PFSK-1 (cell line): Measurements from ENCODE around the gene NCOA3.

Source experiments
- FOXP2 ChIP-seq: optimal IDR thresholded peaks from 2 replicates; pipeline ENCODE3; 2011; ENCODE audit warnings: borderline replicate concordance, control low read depth, inconsistent platforms; ENCODE audit not compliant: insufficient read depth; ENCODE audit errors: extremely low read length, extremely low read depth
- POLR2AphosphoS5 ChIP-seq: IDR thresholded peaks from 2 replicates; pipeline ENCODE4 v1.6.1; 2012; ENCODE audit warnings: low read depth, mild to moderate bottlenecking, control low read depth, low read length, moderate library complexity
- SIN3A ChIP-seq: IDR thresholded peaks from 2 replicates; pipeline ENCODE4 v1.6.1; 2012; ENCODE audit warnings: mild to moderate bottlenecking, low read length, moderate library complexity, borderline replicate concordance; ENCODE audit not compliant: insufficient read depth
- TAF1 ChIP-seq: IDR thresholded peaks from 2 replicates; pipeline ENCODE4 v1.6.1; 2012; ENCODE audit warnings: low read length, control low read depth, borderline replicate concordance; ENCODE audit not compliant: insufficient read depth
- TF ChIP-seq, protein P1 (sequence below), 2 experiments: IDR thresholded peaks; 2 replicates each; pipeline versions ENCODE4 v1.6.1 to v1.8.0; 2011 to 2012; ENCODE audit warnings: low read depth in 2 of 2, low read length in 2 of 2, control low read depth in 1 of 2, inconsistent platforms in 1 of 2, mild to moderate bottlenecking in 1 of 2, moderate library complexity in 1 of 2; ENCODE audit not compliant: insufficient read depth in 1 of 2

Gene NCOA3

DNA sequence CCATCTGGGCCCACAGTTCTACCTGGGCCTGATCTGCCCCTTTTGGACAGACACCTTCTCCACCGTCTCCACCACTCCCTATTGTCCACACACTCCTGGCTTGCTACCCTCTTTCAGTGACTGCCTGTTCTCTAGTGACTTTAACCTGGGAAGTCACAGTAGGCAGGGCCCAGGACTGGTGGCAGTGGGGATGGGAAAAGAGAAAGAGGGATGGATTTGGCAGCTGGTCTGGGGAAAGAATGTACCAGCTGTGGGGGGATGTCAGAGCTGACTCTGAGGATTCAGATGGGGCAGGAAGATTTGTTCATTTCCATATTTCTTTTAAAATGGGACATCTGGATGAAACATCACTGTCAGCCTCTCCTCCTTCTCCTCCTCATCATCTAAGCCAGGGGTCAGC is 198.1 kb downstream of the NCOA3 start:
- no peak for TF ChIP-seq SIN3A
- TF ChIP-seq FOXP2 = no peak
- TF ChIP-seq POLR2AphosphoS5 = no peak
- TF ChIP-seq, protein P1, sequence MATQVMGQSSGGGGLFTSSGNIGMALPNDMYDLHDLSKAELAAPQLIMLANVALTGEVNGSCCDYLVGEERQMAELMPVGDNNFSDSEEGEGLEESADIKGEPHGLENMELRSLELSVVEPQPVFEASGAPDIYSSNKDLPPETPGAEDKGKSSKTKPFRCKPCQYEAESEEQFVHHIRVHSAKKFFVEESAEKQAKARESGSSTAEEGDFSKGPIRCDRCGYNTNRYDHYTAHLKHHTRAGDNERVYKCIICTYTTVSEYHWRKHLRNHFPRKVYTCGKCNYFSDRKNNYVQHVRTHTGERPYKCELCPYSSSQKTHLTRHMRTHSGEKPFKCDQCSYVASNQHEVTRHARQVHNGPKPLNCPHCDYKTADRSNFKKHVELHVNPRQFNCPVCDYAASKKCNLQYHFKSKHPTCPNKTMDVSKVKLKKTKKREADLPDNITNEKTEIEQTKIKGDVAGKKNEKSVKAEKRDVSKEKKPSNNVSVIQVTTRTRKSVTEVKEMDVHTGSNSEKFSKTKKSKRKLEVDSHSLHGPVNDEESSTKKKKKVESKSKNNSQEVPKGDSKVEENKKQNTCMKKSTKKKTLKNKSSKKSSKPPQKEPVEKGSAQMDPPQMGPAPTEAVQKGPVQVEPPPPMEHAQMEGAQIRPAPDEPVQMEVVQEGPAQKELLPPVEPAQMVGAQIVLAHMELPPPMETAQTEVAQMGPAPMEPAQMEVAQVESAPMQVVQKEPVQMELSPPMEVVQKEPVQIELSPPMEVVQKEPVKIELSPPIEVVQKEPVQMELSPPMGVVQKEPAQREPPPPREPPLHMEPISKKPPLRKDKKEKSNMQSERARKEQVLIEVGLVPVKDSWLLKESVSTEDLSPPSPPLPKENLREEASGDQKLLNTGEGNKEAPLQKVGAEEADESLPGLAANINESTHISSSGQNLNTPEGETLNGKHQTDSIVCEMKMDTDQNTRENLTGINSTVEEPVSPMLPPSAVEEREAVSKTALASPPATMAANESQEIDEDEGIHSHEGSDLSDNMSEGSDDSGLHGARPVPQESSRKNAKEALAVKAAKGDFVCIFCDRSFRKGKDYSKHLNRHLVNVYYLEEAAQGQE (IDR thresholded peaks at IDR 0.05; ENCODE audit: insufficient read depth in 1 of 2, low read depth in 2 of 2, low read length in 2 of 2) = no peak
- TF ChIP-seq TAF1 = no peak

DNA sequence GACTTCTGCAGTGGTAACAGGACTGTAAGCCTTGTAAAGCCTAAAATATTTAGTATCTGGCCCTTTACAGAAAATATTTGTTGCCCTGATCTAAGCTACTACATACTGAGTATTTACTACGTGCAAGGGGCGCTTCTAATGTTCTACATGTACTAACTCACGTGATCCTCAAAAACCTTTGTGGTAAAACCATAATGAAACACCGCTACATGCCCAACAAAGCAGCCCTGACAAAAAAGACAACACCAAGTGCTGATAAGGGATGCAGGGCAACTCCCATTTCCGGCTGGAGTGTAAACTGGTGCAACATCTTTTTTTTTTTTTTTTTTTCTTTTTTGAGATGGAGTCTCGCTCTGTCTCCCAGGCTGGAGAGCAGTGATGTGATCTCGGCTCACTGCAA is 198.6 kb downstream of the NCOA3 start:
- TF ChIP-seq, protein P1 (IDR thresholded peaks at IDR 0.05; ENCODE audit: insufficient read depth in 1 of 2, low read depth in 2 of 2, low read length in 2 of 2) = no peak
- TF ChIP-seq TAF1 = no peak
- TF ChIP-seq POLR2AphosphoS5 = no peak
- no peak for TF ChIP-seq FOXP2
- no peak for TF ChIP-seq SIN3A

DNA sequence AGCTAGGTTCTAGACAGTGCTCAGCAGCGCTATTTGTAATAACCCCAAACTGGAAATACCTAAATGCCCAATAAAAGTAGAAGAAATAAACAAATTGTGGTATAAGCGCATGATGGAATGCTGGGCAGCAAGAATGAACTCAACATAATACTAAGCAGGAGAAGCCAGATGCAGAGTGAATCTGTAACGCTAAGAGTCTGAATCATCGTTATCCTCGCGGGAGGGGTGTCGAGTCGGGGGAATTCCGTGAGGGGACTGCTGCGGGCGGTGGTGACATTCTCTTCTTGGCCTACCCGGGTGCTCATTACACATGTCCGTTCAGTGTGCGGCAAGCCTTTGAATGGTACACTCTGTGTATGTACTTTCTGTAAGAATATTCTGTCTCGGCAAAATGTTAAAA is 199.9 kb downstream of the NCOA3 start:
- TF ChIP-seq TAF1 (no peak), FOXP2 (no peak), SIN3A (no peak), POLR2AphosphoS5 (no peak)
- TF ChIP-seq, protein P1 (IDR thresholded peaks at IDR 0.05; ENCODE audit: insufficient read depth in 1 of 2, low read depth in 2 of 2, low read length in 2 of 2) = no peak

DNA sequence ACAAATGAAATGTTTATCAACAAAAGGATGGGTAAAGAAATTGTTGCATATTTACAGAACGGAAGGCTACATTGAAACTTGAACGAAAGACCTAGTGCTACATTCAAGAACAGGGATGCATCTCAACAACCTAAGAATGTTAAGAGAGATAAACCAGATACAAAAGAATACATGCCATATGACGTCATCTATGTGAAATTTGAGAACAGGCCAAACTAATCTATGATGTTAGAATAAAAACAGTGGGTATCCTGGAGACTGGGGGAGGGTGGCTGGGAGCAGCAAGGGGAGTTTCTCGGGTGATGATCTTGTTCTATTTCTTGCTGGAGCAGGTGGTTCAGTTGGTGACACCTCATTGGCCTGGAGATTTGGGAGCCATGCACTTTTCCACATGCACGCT is 202.1 kb downstream of the NCOA3 start:
- TF ChIP-seq POLR2AphosphoS5 = no peak
- TF ChIP-seq, protein P1 (IDR thresholded peaks at IDR 0.05; ENCODE audit: insufficient read depth in 1 of 2, low read depth in 2 of 2, low read length in 2 of 2) = no peak

DNA sequence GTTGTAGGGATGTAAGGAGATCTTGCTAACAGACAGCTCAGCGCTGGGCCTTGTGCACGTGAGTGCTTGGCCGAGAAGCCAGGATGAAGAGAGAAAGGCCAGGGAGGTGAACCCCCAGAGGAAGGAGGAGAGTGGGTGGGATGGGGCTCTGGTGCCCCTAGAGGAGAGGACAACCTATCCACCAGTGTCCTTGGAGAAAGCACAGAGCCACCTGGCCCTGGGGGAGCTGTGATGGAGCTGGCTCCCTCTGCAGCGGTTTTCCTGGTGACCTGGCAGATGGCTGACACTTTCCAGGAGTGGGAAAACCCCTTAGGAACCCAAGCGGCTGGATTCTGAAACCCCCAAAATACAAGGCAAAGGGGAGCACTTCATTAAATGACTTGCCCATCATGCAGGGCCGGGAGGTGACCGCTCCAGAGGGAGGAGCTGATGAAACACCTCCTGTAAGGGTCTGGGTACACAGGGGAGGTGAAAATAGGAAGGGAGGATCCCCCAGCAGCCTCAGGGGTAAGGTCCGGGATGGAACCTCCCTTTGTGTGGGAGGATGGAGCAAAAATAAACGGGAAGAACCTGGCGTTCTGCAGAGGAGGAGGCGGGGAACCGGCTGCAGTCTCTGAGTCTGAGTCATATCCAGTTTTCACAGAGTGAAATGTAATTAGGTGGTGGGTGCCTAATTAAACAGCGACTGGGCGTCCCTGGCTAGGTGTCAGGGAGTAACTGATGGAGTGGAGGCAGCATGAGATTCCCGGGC is 203.2 kb downstream of the NCOA3 start:
- TF ChIP-seq TAF1 = no peak
- no peak for TF ChIP-seq POLR2AphosphoS5
- TF ChIP-seq, protein P1 (IDR thresholded peaks at IDR 0.05; ENCODE audit: insufficient read depth in 1 of 2, low read depth in 2 of 2, low read length in 2 of 2) = no peak
- TF ChIP-seq SIN3A = no peak
- TF ChIP-seq FOXP2 = no peak
